Measurements from ENCODE around the gene TRANK1.

TRANK1 gene

GRCh38 chr3:36992806-36993325, 48.0 kb upstream of the TRANK1 start, which contains the start of gene EPM2AIP1 (continued):
- TF ChIP-seq ZSCAN5A (tag by site-specific recombination; IDR thresholded peaks at IDR 0.05) (no peak), ZFP37 (tag by site-specific recombination; IDR thresholded peaks at IDR 0.05) (peak; percentile 36; the same call in 1 of the 2 replicates), ZNF623 (tag by site-specific recombination; IDR thresholded peaks at IDR 0.05) (no peak), ZNF433 (tag by site-specific recombination; IDR thresholded peaks at IDR 0.05; ENCODE audit: low read depth) (no peak), ZNF600 (tag by site-specific recombination; IDR thresholded peaks at IDR 0.05) (peak; percentile 72)

GRCh38 chr3:36991923-36992805, 47.3 kb upstream of the TRANK1 start:
- ChIA-PET CTCF (interaction anchor here (0.6 to 1.4 kb wide), 4 partner anchors 13 to 125 kb away, joined by 3 read pairs; no protein-coding TSS in a partner anchor), POLR2A (interaction anchor here (1.2 to 2.5 kb wide), 3 partner anchors 12 to 33 kb away, joined by 7 to 10 read pairs (median 7); no protein-coding TSS in a partner anchor)
- Histone ChIP-seq H3K27ac (ENCODE audit: extremely low read depth, low read depth, low read length) (peak overlapping the region; percentile 82), H3K4me3 (ENCODE audit: low read depth, low read length) (peak overlapping the region; percentile 81), H3K4me1 (ENCODE audit: control insufficient read depth, insufficient read depth, low read length) (no peaks in the 10 kb centered on the region), H3K36me3 (ENCODE audit: control insufficient read depth in 2 of 2, insufficient read depth in 1 of 2, low read length in 2 of 2) (peaks cover 0 to 71% of the 10 kb centered on the region in 2 experiments; a peak in 2 of 3 replicates), H3K9me3 (ENCODE audit: control insufficient read depth, insufficient read depth, low read depth, low read length) (no peaks in the 10 kb centered on the region)
- no peak for TF ChIP-seq ZNF292 (tag by site-specific recombination; IDR thresholded peaks at IDR 0.05; ENCODE audit: borderline replicate concordance, low read depth)
- peak; percentile 89 for TF ChIP-seq ZBTB17 (tag by site-specific recombination; IDR thresholded peaks at IDR 0.05)
- TF ChIP-seq ZNF335 (tag by site-specific recombination; conservative IDR thresholded peaks at IDR 0.05): peak; percentile 83
- TF ChIP-seq ZNF10 (tag by site-specific recombination; IDR thresholded peaks at IDR 0.05): no peak
- TF ChIP-seq SCRT2 (tag by site-specific recombination; IDR thresholded peaks at IDR 0.05): peak; percentile 83
- TF ChIP-seq ZNF398 (tag by site-specific recombination; IDR thresholded peaks at IDR 0.05): 0 out of 2 replicates have a peak, but pooled peaks have one; percentile 1

- no peaks in the 10 kb centered on the region for H3K9me3 ChIP-seq (ENCODE audit: control insufficient read depth, insufficient read depth, low read depth, low read length)
- ChIA-PET POLR2A (interaction anchor here (2.5 kb wide), 1 partner anchor 32 kb away, joined by 7 read pairs; no protein-coding TSS in a partner anchor), CTCF (interaction anchor here (1.4 kb wide), 1 partner anchor 32 kb away, joined by 5 read pairs; no protein-coding TSS in a partner anchor)
- H3K4me3 ChIP-seq (ENCODE audit: low read depth, low read length): peak overlapping the region; percentile 81
- no peaks in the 10 kb centered on the region for H3K4me1 ChIP-seq (ENCODE audit: control insufficient read depth, insufficient read depth, low read length)
- H3K27ac ChIP-seq (ENCODE audit: extremely low read depth, low read depth, low read length): no peak overlapping the region
- peaks cover 6 to 71% of the 10 kb centered on the region in 2 experiments; a peak in 2 of 3 replicates for H3K36me3 ChIP-seq (ENCODE audit: control insufficient read depth in 2 of 2, insufficient read depth in 1 of 2, low read length in 2 of 2)
- TF ChIP-seq YY1 (tag by site-specific recombination; IDR thresholded peaks at IDR 0.05): no peak
- no peak for TF ChIP-seq ZNF488 (tag by site-specific recombination; IDR thresholded peaks at IDR 0.05)
- no peak for TF ChIP-seq ZNF791 (tag by site-specific recombination; IDR thresholded peaks at IDR 0.05)
- no peak for TF ChIP-seq ZNF785 (tag by site-specific recombination; IDR thresholded peaks at IDR 0.05)
- no peak for TF ChIP-seq ZNF768 (tag by site-specific recombination; IDR thresholded peaks at IDR 0.05)
- no peak for TF ChIP-seq ZNF792 (tag by site-specific recombination; IDR thresholded peaks at IDR 0.05)
- no peak for TF ChIP-seq ZNF626 (tag by site-specific recombination; IDR thresholded peaks at IDR 0.05)
- TF ChIP-seq PRDM10 (tag by site-specific recombination; IDR thresholded peaks at IDR 0.05): no peak
- TF ChIP-seq ZNF138 (tag by site-specific recombination; IDR thresholded peaks at IDR 0.05; ENCODE audit: borderline replicate concordance): no peak
- TF ChIP-seq ZNF398 (tag by site-specific recombination; IDR thresholded peaks at IDR 0.05): no peak
- no peak for TF ChIP-seq KLF7 (tag by site-specific recombination; IDR thresholded peaks at IDR 0.05; ENCODE audit: borderline replicate concordance)
Observed at GRCh38 chr3:36991147-36991546, 46.3 kb upstream of the TRANK1 start.

Data from HEK293 (cell line).